ENCODE results near the gene TMEM205.
"Not testable (repeated sequence)": the region's sequence is repeated elsewhere in the genome, so short reads cannot be mapped to it uniquely, and the experiment has no call there.

The TMEM205 gene

GRCh38 chr19:11338121-11338520 lies 7.9 kb downstream of the TMEM205 start:
- TF ChIP-seq CTCF (IDR thresholded peaks at IDR 0.05; ENCODE audit: low read depth, low read length, missing control alignments) = no peak
- no peak overlapping the region for H3K4me3 ChIP-seq (ENCODE audit: low read depth, low read length)
- no peak for DNase-seq (ENCODE audit: low read depth)

- TF ChIP-seq CTCF (IDR thresholded peaks at IDR 0.05; ENCODE audit: low read depth, low read length, missing control alignments) = no peak
- DNase-seq (ENCODE audit: low read depth) = no peak
- H3K4me3 ChIP-seq (ENCODE audit: low read depth, low read length) = no peak overlapping the region
Observed at GRCh38 chr19:11337080-11337479, 9.0 kb downstream of the TMEM205 start.

- no peak for TF ChIP-seq CTCF (IDR thresholded peaks at IDR 0.05; ENCODE audit: low read depth, low read length, missing control alignments)
- DNase-seq (ENCODE audit: low read depth) = no peak
- no peak overlapping the region for H3K4me3 ChIP-seq (ENCODE audit: low read depth, low read length)
Observed at GRCh38 chr19:11335449-11336146, 10.5 kb downstream of the TMEM205 start.

- H3K4me3 ChIP-seq (ENCODE audit: low read depth, low read length); DNase-seq (ENCODE audit: low read depth): not testable (repeated sequence)
Observed at GRCh38 chr19:11333838-11334237, 12.2 kb downstream of the TMEM205 start.

GRCh38 chr19:11332822-11333221 lies 13.2 kb downstream of the TMEM205 start:
- no peak overlapping the region for H3K4me3 ChIP-seq (ENCODE audit: low read depth, low read length)
- no peak for DNase-seq (ENCODE audit: low read depth)
- TF ChIP-seq CTCF (IDR thresholded peaks at IDR 0.05; ENCODE audit: low read depth, low read length, missing control alignments) = no peak

GRCh38 chr19:11331502-11331901 lies 14.6 kb downstream of the TMEM205 start:
- TF ChIP-seq CTCF (IDR thresholded peaks at IDR 0.05; ENCODE audit: low read depth, low read length, missing control alignments) = no peak
- DNase-seq (ENCODE audit: low read depth) = no peak
- no peak overlapping the region for H3K4me3 ChIP-seq (ENCODE audit: low read depth, low read length)

DNA sequence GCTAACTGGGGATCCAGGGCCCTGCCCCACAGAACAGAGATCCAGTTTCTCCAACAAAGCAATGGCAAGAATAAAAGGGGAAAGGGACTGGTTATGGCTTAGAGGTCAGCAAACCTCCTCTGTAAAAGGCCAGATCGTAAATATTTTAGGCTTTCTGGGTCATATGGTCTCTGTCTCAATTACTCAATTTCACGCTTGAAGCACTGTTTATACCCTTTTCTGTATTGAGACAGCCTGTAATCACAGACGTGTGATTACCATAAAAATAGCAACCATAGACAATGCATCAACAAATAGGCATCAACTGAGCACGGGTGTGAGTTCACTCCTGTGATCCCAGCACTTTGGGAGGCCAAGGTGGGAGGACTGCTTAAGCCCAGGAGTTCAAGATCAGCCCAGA lies 15.9 kb downstream of the TMEM205 start:
- no peak overlapping the region for H3K4me3 ChIP-seq (ENCODE audit: low read depth, low read length)
- no peak for DNase-seq (ENCODE audit: low read depth)
- no peak for TF ChIP-seq CTCF (IDR thresholded peaks at IDR 0.05; ENCODE audit: low read depth, low read length, missing control alignments)

All from GM12864 (cell line).